GM12875 (cell line): ENCODE data around the gene OR2G3.

Experiments
- H3K4me3 ChIP-seq: one replicate; pipeline ENCODE4 v1.5.1; 2011; ENCODE audit warnings: low read depth, low read length, control low read depth
- CTCF ChIP-seq: IDR thresholded peaks from 2 replicates; pipeline ENCODE4 v1.5.1; 2011; ENCODE audit warnings: low read depth, mild to moderate bottlenecking, control low read depth, inconsistent platforms, low read length, moderate library complexity, borderline replicate concordance; ENCODE audit not compliant: insufficient read depth

OR2G3 gene

GRCh38 chr1:247639381-247639981, 34.1 kb downstream of the OR2G3 start:
- H3K4me3 ChIP-seq = no peak overlapping the region

GRCh38 chr1:247642742-247643141, 37.4 kb downstream of the OR2G3 start:
- TF ChIP-seq CTCF = no peak
- no peak overlapping the region for H3K4me3 ChIP-seq

More at GRCh38 chr1:247639381-247639981, 34.1 kb downstream of the OR2G3 start:
- TF ChIP-seq CTCF = no peak

GRCh38 chr1:247646867-247647266, 41.5 kb downstream of the OR2G3 start:
- TF ChIP-seq CTCF = no peak
- no peak overlapping the region for H3K4me3 ChIP-seq

GRCh38 chr1:247647864-247648263, 42.5 kb downstream of the OR2G3 start:
- no peak overlapping the region for H3K4me3 ChIP-seq
- TF ChIP-seq CTCF = no peak

GRCh38 chr1:247653040-247653439, 47.7 kb downstream of the OR2G3 start:
- TF ChIP-seq CTCF = no peak
- H3K4me3 ChIP-seq = no peak overlapping the region
